Stimulated activated CD8-positive, alpha-beta memory T cell treated with anti-CD3 and anti-CD28 coated beads, Interleukin-4, amount 100 ng/mL, for 1 hour (primary cell): ENCODE data around the gene ARF6.
"Not testable (repeated sequence)": the region's sequence is repeated elsewhere in the genome, so short reads cannot be mapped to it uniquely, and the experiment has no call there.

ENCODE experiments used
- DNase-seq, 2 donors: peaks; one replicate each; pipeline ENCODE4 v3.0.0-alpha.2; 2020; ENCODE audit warnings: low read depth in 2 of 2, low spot score in 1 of 2

Gene ARF6

GRCh38 chr14:49904270-49904669, 11.4 kb downstream of the ARF6 start:
- DNase-seq, result no peak

GRCh38 chr14:49905989-49906388, 13.1 kb downstream of the ARF6 start:
- no peak for DNase-seq

GRCh38 chr14:49907186-49907585, 14.3 kb downstream of the ARF6 start:
- DNase-seq, result no peak

GRCh38 chr14:49908433-49908782, 15.5 kb downstream of the ARF6 start:
- DNase-seq, result no peak

GRCh38 chr14:49909016-49909415, 16.1 kb downstream of the ARF6 start:
- DNase-seq, result no peak

GRCh38 chr14:49915085-49915484, 22.2 kb downstream of the ARF6 start:
- DNase-seq, result no peak

GRCh38 chr14:49918706-49919105, 25.8 kb downstream of the ARF6 start:
- no peak for DNase-seq

- no peak for DNase-seq
Observed at GRCh38 chr14:49919825-49920659, 27.2 kb downstream of the ARF6 start.

- no peak for DNase-seq
Observed at GRCh38 chr14:49920935-49921334, 28.1 kb downstream of the ARF6 start.

- no peak for DNase-seq
Observed at GRCh38 chr14:49921401-49921800, 28.5 kb downstream of the ARF6 start.

- DNase-seq, result no peak
Observed at GRCh38 chr14:49923442-49923841, 30.6 kb downstream of the ARF6 start.

- DNase-seq, result no peak
Observed at GRCh38 chr14:49923881-49924280, 31.0 kb downstream of the ARF6 start.

- DNase-seq, result no peak
Observed at GRCh38 chr14:49924852-49925251, 32.0 kb downstream of the ARF6 start.

- no peak for DNase-seq
Observed at GRCh38 chr14:49926803-49927202, 33.9 kb downstream of the ARF6 start.

- DNase-seq, result no peak
Observed at GRCh38 chr14:49928015-49928414, 35.1 kb downstream of the ARF6 start.

- no peak for DNase-seq
Observed at GRCh38 chr14:49930720-49931119, 37.8 kb downstream of the ARF6 start.

GRCh38 chr14:49931523-49931922, 38.6 kb downstream of the ARF6 start:
- DNase-seq, result no peak

GRCh38 chr14:49933128-49933527, 40.2 kb downstream of the ARF6 start:
- DNase-seq, result no peak

GRCh38 chr14:49933704-49934103, 40.8 kb downstream of the ARF6 start:
- no peak for DNase-seq

- no peak for DNase-seq
Observed at GRCh38 chr14:49934646-49935045, 41.8 kb downstream of the ARF6 start.

- DNase-seq, result no peak
Observed at GRCh38 chr14:49935526-49935925, 42.6 kb downstream of the ARF6 start.

- DNase-seq, result not testable (repeated sequence)
Observed at GRCh38 chr14:49936246-49936645, 43.4 kb downstream of the ARF6 start.

GRCh38 chr14:49936882-49937281, 44.0 kb downstream of the ARF6 start:
- not testable (repeated sequence) for DNase-seq
